ENCODE measurements around the gene ARID5B. TPM values are rescaled to one million over a fixed set of nuclear protein-coding genes. Genes with fewer than 3 reads are reported as not detected.
"Not testable (repeated sequence)": the region's sequence is repeated elsewhere in the genome, so short reads cannot be mapped to it uniquely, and the experiment has no call there.

Gene ARID5B
- total and polyA plus RNA-seq, 5 donors, result 13.7 to 31.8 (median 19.3) TPM

GRCh38 chr10:61970182-61971002, 68.9 kb downstream of the ARID5B start:
- 62% methylated on average over 6 of the region's 6 CpGs for WGBS

GRCh38 chr10:61971003-61971325, 69.5 kb downstream of the ARID5B start:
- intact Hi-C loops (cut with DNase I), result no loop called here
- ATAC-seq, result no peak
- Histone ChIP-seq H3K27me3 (ENCODE audit: control insufficient read depth, insufficient read depth) (no peaks in the 10 kb centered on the region), H3K4me3 (ENCODE audit: low read length) (no peak overlapping the region), H3K27ac (ENCODE audit: low read length) (no peak overlapping the region), H3K4me1 (ENCODE audit: control insufficient read depth, insufficient read depth, low read length) (peaks cover 3% of the 10 kb centered on the region), H3K9me3 (ENCODE audit: control insufficient read depth, low read length) (no peaks in the 10 kb centered on the region)
- DNase-seq, result no peak

More at GRCh38 chr10:61970182-61971002, 68.9 kb downstream of the ARID5B start:
- no peak for ATAC-seq
- H3K4me3 ChIP-seq (ENCODE audit: low read length), result no peak overlapping the region
- no peaks in the 10 kb centered on the region for H3K27me3 ChIP-seq (ENCODE audit: control insufficient read depth, insufficient read depth)
- intact Hi-C loops (cut with DNase I), result no loop called here
- no peak overlapping the region for H3K27ac ChIP-seq (ENCODE audit: low read length)
- peaks cover 3% of the 10 kb centered on the region for H3K4me1 ChIP-seq (ENCODE audit: control insufficient read depth, insufficient read depth, low read length)
- DNase-seq, result peak in 1 of 3 donors; percentile 58
- no peaks in the 10 kb centered on the region for H3K9me3 ChIP-seq (ENCODE audit: control insufficient read depth, low read length)

GRCh38 chr10:61973169-61973568, 71.7 kb downstream of the ARID5B start:
- no peak for DNase-seq
- Histone ChIP-seq H3K27me3 (ENCODE audit: control insufficient read depth, insufficient read depth) (no peaks in the 10 kb centered on the region), H3K27ac (ENCODE audit: low read length) (peak overlapping the region; percentile 68), H3K9me3 (ENCODE audit: control insufficient read depth, low read length) (no peaks in the 10 kb centered on the region), H3K4me3 (ENCODE audit: low read length) (no peak overlapping the region), H3K4me1 (ENCODE audit: control insufficient read depth, insufficient read depth, low read length) (peaks cover 3% of the 10 kb centered on the region)
- intact Hi-C loops (cut with DNase I), result no loop called here
- WGBS, result 72% methylated on average over 2 of the region's 2 CpGs
- ATAC-seq, result peak; percentile 47 to 81

GRCh38 chr10:61973906-61974305, 72.4 kb downstream of the ARID5B start:
- WGBS, result 32% methylated on average over 5 of the region's 5 CpGs
- ATAC-seq, result peak in 1 of 2 donors; percentile 25
- H3K9me3 ChIP-seq (ENCODE audit: control insufficient read depth, low read length), result no peaks in the 10 kb centered on the region
- peaks cover 3% of the 10 kb centered on the region for H3K4me1 ChIP-seq (ENCODE audit: control insufficient read depth, insufficient read depth, low read length)
- intact Hi-C loops (cut with DNase I), result no loop called here
- no peaks in the 10 kb centered on the region for H3K27me3 ChIP-seq (ENCODE audit: control insufficient read depth, insufficient read depth)
- H3K27ac ChIP-seq (ENCODE audit: low read length), result no peak overlapping the region
- no peak for DNase-seq
- no peak overlapping the region for H3K4me3 ChIP-seq (ENCODE audit: low read length)

GRCh38 chr10:61974601-61975390, 73.3 kb downstream of the ARID5B start:
- no peaks in the 10 kb centered on the region for H3K9me3 ChIP-seq (ENCODE audit: control insufficient read depth, low read length)
- peak; percentile 43 to 55 for ATAC-seq
- H3K27ac ChIP-seq (ENCODE audit: low read length), result no peak overlapping the region
- H3K4me1 ChIP-seq (ENCODE audit: control insufficient read depth, insufficient read depth, low read length), result peaks cover 3% of the 10 kb centered on the region
- intact Hi-C loops (cut with DNase I), result no loop called here
- no peaks in the 10 kb centered on the region for H3K27me3 ChIP-seq (ENCODE audit: control insufficient read depth, insufficient read depth)
- DNase-seq, result peak; percentile 58 to 90 (median 71)
- no peak overlapping the region for H3K4me3 ChIP-seq (ENCODE audit: low read length)
- WGBS, result 25% methylated on average over 8 of the region's 8 CpGs

- no peaks in the 10 kb centered on the region for H3K9me3 ChIP-seq (ENCODE audit: control insufficient read depth, low read length)
- no peak for DNase-seq
- no peak overlapping the region for H3K27ac ChIP-seq (ENCODE audit: low read length)
- WGBS, result 67% methylated on average over 2 of the region's 2 CpGs
- H3K4me1 ChIP-seq (ENCODE audit: control insufficient read depth, insufficient read depth, low read length), result peaks cover 3% of the 10 kb centered on the region
- peak; percentile 75 for ATAC-seq
- H3K4me3 ChIP-seq (ENCODE audit: low read length), result no peak overlapping the region
- intact Hi-C loops (cut with DNase I), result no loop called here
- H3K27me3 ChIP-seq (ENCODE audit: control insufficient read depth, insufficient read depth), result no peaks in the 10 kb centered on the region
Observed at GRCh38 chr10:61975391-61975932, 74.0 kb downstream of the ARID5B start.

GRCh38 chr10:61976951-61977721, 75.6 kb downstream of the ARID5B start:
- H3K9me3 ChIP-seq (ENCODE audit: control insufficient read depth, low read length); H3K4me3 ChIP-seq (ENCODE audit: low read length); H3K27ac ChIP-seq (ENCODE audit: low read length); ATAC-seq; DNase-seq; intact Hi-C loops (cut with DNase I); H3K4me1 ChIP-seq (ENCODE audit: control insufficient read depth, insufficient read depth, low read length); H3K27me3 ChIP-seq (ENCODE audit: control insufficient read depth, insufficient read depth): not testable (repeated sequence)
- WGBS, result 91% methylated on average over 3 of the region's 3 CpGs

- DNase-seq (peak; percentile 23 to 67 (median 56)), ATAC-seq (peak; percentile 50 to 54)
- no peaks in the 10 kb centered on the region for H3K27me3 ChIP-seq (ENCODE audit: control insufficient read depth, insufficient read depth)
- no peak overlapping the region for H3K4me3 ChIP-seq (ENCODE audit: low read length)
- H3K4me1 ChIP-seq (ENCODE audit: control insufficient read depth, insufficient read depth, low read length), result no peaks in the 10 kb centered on the region
- no peak overlapping the region for H3K27ac ChIP-seq (ENCODE audit: low read length)
- no peaks in the 10 kb centered on the region for H3K9me3 ChIP-seq (ENCODE audit: control insufficient read depth, low read length)
- intact Hi-C loops (cut with DNase I), result no loop called here
- WGBS, result 69% methylated on average over 5 of the region's 5 CpGs
Observed at GRCh38 chr10:61978965-61979364, 77.5 kb downstream of the ARID5B start.

- ATAC-seq (no peak), DNase-seq (no peak)
- Histone ChIP-seq H3K9me3 (ENCODE audit: control insufficient read depth, low read length) (no peaks in the 10 kb centered on the region), H3K4me3 (ENCODE audit: low read length) (no peak overlapping the region), H3K27me3 (ENCODE audit: control insufficient read depth, insufficient read depth) (no peaks in the 10 kb centered on the region), H3K4me1 (ENCODE audit: control insufficient read depth, insufficient read depth, low read length) (no peaks in the 10 kb centered on the region), H3K27ac (ENCODE audit: low read length) (no peak overlapping the region)
- intact Hi-C loops (cut with DNase I), result no loop called here
- whole genome bisulfite sequencing, result 82% methylated on average over 1 of the region's 1 CpG
Observed at GRCh38 chr10:61981460-61981859, 80.0 kb downstream of the ARID5B start.

- ATAC-seq (no peak), DNase-seq (no peak)
- 94% methylated on average over 4 of the region's 4 CpGs for WGBS
- no peaks in the 10 kb centered on the region for H3K27me3 ChIP-seq (ENCODE audit: control insufficient read depth, insufficient read depth)
- no peak overlapping the region for H3K27ac ChIP-seq (ENCODE audit: low read length)
- intact Hi-C loops (cut with DNase I), result no loop called here
- no peaks in the 10 kb centered on the region for H3K9me3 ChIP-seq (ENCODE audit: control insufficient read depth, low read length)
- no peak overlapping the region for H3K4me3 ChIP-seq (ENCODE audit: low read length)
- H3K4me1 ChIP-seq (ENCODE audit: control insufficient read depth, insufficient read depth, low read length), result no peaks in the 10 kb centered on the region
Observed at GRCh38 chr10:61983255-61983654, 81.8 kb downstream of the ARID5B start.

Data from right cardiac atrium (tissue), 5 donors.